HepG2 (cell line): ENCODE results near the gene FDXR. TPM values are rescaled to one million over a fixed set of nuclear protein-coding genes. Genes with fewer than 3 reads are reported as not detected.

Experiments used
- ATAC-seq: fragments of 200-7000 bp; cut with Tn5 transposase; 3 replicates; pipeline ENCODE4 v1.9.1; 2020; ENCODE audit warnings: mild to moderate bottlenecking, moderate library complexity
- BruUV-seq: library from RNA; stranded (reverse); fragments of 400-500 nt; replicated peaks from 2 replicates; lab custom pipeline; 2021; lab: Mats Ljungman, UMichigan
- CTCF ChIA-PET: fragments of 300-600 bp; formaldehyde crosslinking; extraction: SDS; loops from one replicate; lab custom pipeline; 2021; ENCODE audit warnings: low total read pairs, inconsistent platforms, low intra/inter-chr PET ratio; lab: Yijun Ruan, JAX
- POLR2A ChIA-PET: fragments of 350-600 bp; sonication (Branson Sonifier 250); formaldehyde crosslinking; loops from one replicate; lab custom pipeline; 2020; ENCODE audit warnings: antibody characterized with exemption, inconsistent platforms; lab: Yijun Ruan, JAX
- DNase-seq: peaks from one replicate; pipeline ENCODE4 v3.0.0-alpha.2; 2015; ENCODE audit warnings: low spot score
- FAIRE-seq: peaks from 3 replicates; lab custom pipeline; 2011; peaks lifted over from hg19 to GRCh38; lab: Jason Lieb, UNC
- H2AFZ ChIP-seq: one replicate; pipeline ENCODE4 v1.6.1; 2011; ENCODE audit warnings: low read length, inconsistent platforms
- H3K27ac ChIP-seq: fragments of 300-600 bp; 3 replicates; pipeline ENCODE4 v1.8.0; 2011; ENCODE audit warnings: mixed run types, mild to moderate bottlenecking, mixed read lengths, low read length, inconsistent platforms; ENCODE audit not compliant: insufficient read depth; ENCODE audit errors: extremely low read length
- H3K27me3 ChIP-seq, 2 experiments: fragments of 200-600 bp in 1 of 2; 2 replicates in 1 of 2; 3 replicates in 1 of 2; pipeline versions ENCODE4 v1.6.0 to v1.8.0; 2011; ENCODE audit warnings: low read length in 2 of 2, mild to moderate bottlenecking in 2 of 2, moderate library complexity in 2 of 2, inconsistent platforms in 1 of 2; ENCODE audit not compliant: insufficient read depth in 2 of 2, control insufficient read depth in 1 of 2
- H3K36me3 ChIP-seq, 2 experiments: fragments of 200-600 bp in 1 of 2; replicated peaks in 1 of 2; 2 replicates in 1 of 2; 3 replicates in 1 of 2; pipeline versions ENCODE4 v1.5.1 to v1.8.0; 2011; ENCODE audit warnings: low read length in 2 of 2, inconsistent platforms in 1 of 2; ENCODE audit not compliant: insufficient read depth in 2 of 2, control insufficient read depth in 1 of 2
- H3K4me1 ChIP-seq: 2 replicates; pipeline ENCODE4 v1.5.1; 2012; ENCODE audit warnings: low read length, inconsistent platforms; ENCODE audit not compliant: insufficient read depth
- H3K4me2 ChIP-seq: 2 replicates; pipeline ENCODE4 v1.6.0; 2011; ENCODE audit warnings: low read depth, low read length, inconsistent platforms
- H3K4me3 ChIP-seq, 3 experiments: fragments of 200-600 bp in 1 of 3; sonication (generic), shearing (Covaris generic) in 1 of 3; replicated peaks in 1 of 3; 2 replicates each; pipeline ENCODE4 v1.5.1; 2011 to 2016; ENCODE audit warnings: low read length in 3 of 3, inconsistent platforms in 2 of 3, low read depth in 2 of 3, mild to moderate bottlenecking in 2 of 3, control low read depth in 1 of 3, mixed read lengths in 1 of 3; ENCODE audit not compliant: insufficient read depth in 1 of 3
- H3K79me2 ChIP-seq: one replicate; pipeline ENCODE4 v1.6.1; 2011; ENCODE audit warnings: low read length, inconsistent platforms; ENCODE audit not compliant: insufficient read depth
- H3K9ac ChIP-seq: 2 replicates; pipeline ENCODE4 v1.6.0; 2011; ENCODE audit warnings: mild to moderate bottlenecking, low read depth, low read length, inconsistent platforms; ENCODE audit not compliant: insufficient read depth
- H3K9me3 ChIP-seq: 2 replicates; pipeline ENCODE4 v1.5.1; 2012; ENCODE audit warnings: mild to moderate bottlenecking, low read length
- H4K20me1 ChIP-seq: 2 replicates; pipeline ENCODE4 v1.6.0; 2011; ENCODE audit warnings: inconsistent platforms, mild to moderate bottlenecking, low read length, moderate library complexity; ENCODE audit not compliant: insufficient read depth
- SETDB1 ChIP-seq: sonication (generic); formaldehyde crosslinking; IDR thresholded peaks from 2 replicates; pipeline ENCODE4 v1.5.1; 2020; ENCODE audit warnings: missing genetic modification reagents, mild to moderate bottlenecking, borderline replicate concordance
- ZBTB7A ChIP-seq: sonication (generic); formaldehyde crosslinking; IDR thresholded peaks from 2 replicates; pipeline ENCODE4 v1.8.0; 2022; ENCODE audit warnings: mild to moderate bottlenecking, missing genetic modification reagents
- ZNF263 ChIP-seq: sonication (generic); formaldehyde crosslinking; IDR thresholded peaks from 2 replicates; pipeline ENCODE4 v1.4.0; 2020; ENCODE audit warnings: missing genetic modification reagents
- ZNF33B ChIP-seq: sonication (generic); formaldehyde crosslinking; IDR thresholded peaks from 2 replicates; pipeline ENCODE4 v1.5.1; 2020; ENCODE audit warnings: mild to moderate bottlenecking, missing genetic modification reagents
- ZNF343 ChIP-seq: sonication (generic); formaldehyde crosslinking; IDR thresholded peaks from 2 replicates; pipeline ENCODE4 v1.4.0; 2020; ENCODE audit warnings: mild to moderate bottlenecking, missing genetic modification reagents
- ZNF883 ChIP-seq: sonication (generic); formaldehyde crosslinking; IDR thresholded peaks from 2 replicates; pipeline ENCODE4 v1.5.1; 2020; ENCODE audit warnings: mild to moderate bottlenecking, missing genetic modification reagents; ENCODE audit errors: not compliant biosample characterization
- ZZZ3 ChIP-seq: sonication (generic); formaldehyde crosslinking; IDR thresholded peaks from 2 replicates; pipeline ENCODE4 v1.4.0; 2020; ENCODE audit warnings: missing genetic modification reagents, mild to moderate bottlenecking, borderline replicate concordance
- WGBS: methylation state at CpG from one replicate; pipeline ENCODE4 v1.1.6; 2017; ENCODE audit warnings: low lambda C conversion rate; 5-methylcytosine and 5-hydroxymethylcytosine counted together
- in situ Hi-C: cut with HindIII; loops from 2 replicates; pipeline ENCODE4 v1.10.0; 2017; ENCODE audit warnings: low pct_unique_long_range_greater_than_20kb; ENCODE audit not compliant: extremely low pct_ligation_motif_present
- intact Hi-C: fragments of 100-400 bp; cut with micrococcal nuclease; formaldehyde crosslinking; loops from one replicate; pipeline ENCODE4 v1.10.0; 2022; ENCODE audit not compliant: unreplicated experiment
- polyA plus RNA-seq, 8 experiments: library from polyadenylated mRNA; depleted of rRNA in 3 of 8; stranded (reverse) in 7 of 8; unstranded in 1 of 8; fragments of >200 nt; fragmentation: Illumina TruSeq in 4 of 8; extraction: Trizol in 4 of 8; gene quantifications; 2 replicates each; pipeline versions ENCODE4 v1.2.1 to v1.2.3, GENCODE V29; 2011 to 2016; ENCODE audit warnings: low read depth in 4 of 8, missing spikeins in 1 of 8, mixed read lengths in 1 of 8; ENCODE audit not compliant: insufficient read depth in 1 of 8
- total RNA-seq, 5 experiments: library from RNA; depleted of rRNA; stranded (reverse); fragments of >200 nt; fragmentation: Illumina TruSeq; extraction: Trizol; gene quantifications; 2 replicates each; pipeline ENCODE4 v1.2.3, GENCODE V29; 2016; ENCODE audit warnings: low read depth in 1 of 5
- TF ChIP-seq, protein P1 (sequence below): sonication (generic); formaldehyde crosslinking; IDR thresholded peaks from 2 replicates; pipeline ENCODE4 v1.5.0; 2020; ENCODE audit warnings: mild to moderate bottlenecking, missing genetic modification reagents, borderline replicate concordance

FDXR gene
- total and polyA plus RNA-seq, 2 of the 13 experiments (the other 11 are each of a cell fraction or from before 2014, with no cell fraction given), result 23.4 to 116 TPM

DNA sequence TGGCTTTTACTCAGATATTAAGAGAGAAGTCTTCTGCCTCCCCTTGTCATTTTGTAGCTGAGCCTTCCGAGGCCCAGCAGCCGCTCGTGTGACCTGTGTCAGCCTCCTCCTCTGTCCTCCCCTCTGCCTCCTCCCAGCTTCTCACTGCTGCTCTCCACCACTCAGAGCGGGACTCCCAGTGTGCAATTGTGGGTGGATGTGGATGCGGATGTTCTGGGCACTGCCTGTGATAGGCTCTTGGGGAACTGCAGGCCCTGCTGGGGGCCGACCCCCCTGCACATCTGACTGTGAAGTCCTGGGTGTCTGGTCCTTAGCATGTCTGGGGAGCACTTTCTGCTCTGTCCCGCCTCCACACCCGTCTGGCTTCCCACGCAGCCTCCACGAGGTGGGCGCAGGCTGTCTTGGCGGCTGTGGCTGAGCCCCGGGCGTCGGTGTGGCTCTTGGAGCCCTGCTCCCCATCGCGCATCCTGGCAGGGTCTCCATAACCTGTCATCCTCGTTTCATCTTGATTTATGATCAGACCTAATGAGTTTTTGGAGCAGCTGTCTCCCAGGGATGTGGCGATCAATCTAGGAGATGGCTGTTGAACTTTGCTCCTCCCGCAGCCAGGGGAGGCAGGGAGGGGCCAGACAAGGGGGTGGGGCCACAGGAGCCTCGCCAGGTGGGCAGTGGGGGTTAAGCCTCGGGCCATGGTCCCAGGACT is 41.2 kb downstream of the FDXR start (continued):
- TF ChIP-seq ZNF33B (CRISPR knock-in tag) (no peak), ZNF343 (CRISPR knock-in tag) (no peak), ZNF263 (CRISPR knock-in tag) (0 out of 2 replicates have a peak, but pooled peaks have one; percentile 43)
- TF ChIP-seq, protein P1, sequence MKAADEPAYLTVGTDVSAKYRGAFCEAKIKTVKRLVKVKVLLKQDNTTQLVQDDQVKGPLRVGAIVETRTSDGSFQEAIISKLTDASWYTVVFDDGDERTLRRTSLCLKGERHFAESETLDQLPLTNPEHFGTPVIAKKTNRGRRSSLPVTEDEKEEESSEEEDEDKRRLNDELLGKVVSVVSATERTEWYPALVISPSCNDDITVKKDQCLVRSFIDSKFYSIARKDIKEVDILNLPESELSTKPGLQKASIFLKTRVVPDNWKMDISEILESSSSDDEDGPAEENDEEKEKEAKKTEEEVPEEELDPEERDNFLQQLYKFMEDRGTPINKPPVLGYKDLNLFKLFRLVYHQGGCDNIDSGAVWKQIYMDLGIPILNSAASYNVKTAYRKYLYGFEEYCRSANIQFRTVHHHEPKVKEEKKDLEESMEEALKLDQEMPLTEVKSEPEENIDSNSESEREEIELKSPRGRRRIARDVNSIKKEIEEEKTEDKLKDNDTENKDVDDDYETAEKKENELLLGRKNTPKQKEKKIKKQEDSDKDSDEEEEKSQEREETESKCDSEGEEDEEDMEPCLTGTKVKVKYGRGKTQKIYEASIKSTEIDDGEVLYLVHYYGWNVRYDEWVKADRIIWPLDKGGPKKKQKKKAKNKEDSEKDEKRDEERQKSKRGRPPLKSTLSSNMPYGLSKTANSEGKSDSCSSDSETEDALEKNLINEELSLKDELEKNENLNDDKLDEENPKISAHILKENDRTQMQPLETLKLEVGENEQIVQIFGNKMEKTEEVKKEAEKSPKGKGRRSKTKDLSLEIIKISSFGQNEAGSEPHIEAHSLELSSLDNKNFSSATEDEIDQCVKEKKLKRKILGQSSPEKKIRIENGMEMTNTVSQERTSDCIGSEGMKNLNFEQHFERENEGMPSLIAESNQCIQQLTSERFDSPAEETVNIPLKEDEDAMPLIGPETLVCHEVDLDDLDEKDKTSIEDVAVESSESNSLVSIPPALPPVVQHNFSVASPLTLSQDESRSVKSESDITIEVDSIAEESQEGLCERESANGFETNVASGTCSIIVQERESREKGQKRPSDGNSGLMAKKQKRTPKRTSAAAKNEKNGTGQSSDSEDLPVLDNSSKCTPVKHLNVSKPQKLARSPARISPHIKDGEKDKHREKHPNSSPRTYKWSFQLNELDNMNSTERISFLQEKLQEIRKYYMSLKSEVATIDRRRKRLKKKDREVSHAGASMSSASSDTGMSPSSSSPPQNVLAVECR (CRISPR knock-in tag), result no peak

DNA sequence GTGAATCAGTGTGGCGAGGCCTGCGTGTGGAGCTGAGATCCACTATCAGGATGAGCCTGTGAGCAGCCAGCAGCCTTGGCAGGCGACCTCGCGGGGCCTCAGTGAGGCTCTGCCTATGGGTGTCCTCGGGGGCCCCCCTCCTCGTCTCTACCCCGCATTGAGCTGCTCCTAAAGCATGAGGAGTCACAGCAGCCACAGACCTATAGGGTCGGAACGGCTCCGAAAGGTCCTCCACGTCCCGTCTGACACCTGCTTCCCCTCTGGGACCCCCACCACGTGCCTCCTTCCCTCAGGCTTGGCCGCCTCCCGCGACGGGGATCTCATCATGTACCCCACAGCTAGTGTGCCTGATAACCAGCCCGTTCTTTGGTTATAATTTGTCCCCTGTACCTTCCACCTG is 41.9 kb downstream of the FDXR start:
- DNase-seq (no peak), ATAC-seq (no peak), FAIRE-seq (no peak)
- Histone ChIP-seq H3K9me3 (no peaks in the 10 kb centered on the region), H3K27ac (no peak overlapping the region), H3K4me1 (peaks cover 15% of the 10 kb centered on the region), H4K20me1 (no peaks in the 10 kb centered on the region), H3K36me3 (peaks cover 0 to 2% of the 10 kb centered on the region in 2 experiments; a peak in 1 of 5 replicates), H3K4me3 (no peak overlapping the region), H2AFZ (no peak overlapping the region), H3K9ac (no peak overlapping the region), H3K27me3 (no peaks in the 10 kb centered on the region), H3K79me2 (no peaks in the 10 kb centered on the region), H3K4me2 (no peak overlapping the region)
- POLR2A ChIA-PET, result no interaction called here
- intact Hi-C loops (no loop called here), in situ Hi-C loops (no loop called here)
- WGBS, result 94% methylated on average over 19 of the region's 19 CpGs
- BruUV-seq, result no TSS peak
- TF ChIP-seq SETDB1 (CRISPR knock-in tag), result no peak
- TF ChIP-seq ZNF883 (CRISPR knock-in tag), result peak; percentile 12
- TF ChIP-seq ZBTB7A, result no peak
- no peak for TF ChIP-seq ZZZ3 (CRISPR knock-in tag)
- CTCF ChIA-PET, result no interaction called here
